Activated CD4-positive, alpha-beta memory T cell treated with anti-CD3 and anti-CD28 coated beads, Interleukin-2, amount 10 ng/mL, durations not matched to agents 7 days and 5 days (primary cell): ENCODE measurements around the gene HSPBP1. TPM values are rescaled to one million over a fixed set of nuclear protein-coding genes. Genes with fewer than 3 reads are reported as not detected.

Experiments
- CTCF ChIA-PET: fragments of 350-600 bp; sonication (Branson Sonifier 250); formaldehyde crosslinking; loops from one replicate; lab custom pipeline; 2021; ENCODE audit warnings: antibody characterized with exemption, inconsistent platforms; lab: Charles Lee
- POLR2A ChIA-PET: fragments of 350-600 bp; sonication (Branson Sonifier 250); formaldehyde crosslinking; loops from one replicate; lab custom pipeline; 2021; ENCODE audit warnings: antibody characterized with exemption; lab: Charles Lee
- DNase-seq: peaks from one replicate; pipeline ENCODE4 v3.0.0-alpha.2; 2020
- H3K27ac Mint-ChIP-seq: one replicate; pipeline ENCODE4 v1.8.0; 2021; ENCODE audit warnings: mild to moderate bottlenecking, mixed read lengths
- H3K27me3 Mint-ChIP-seq: one replicate; pipeline ENCODE4 v1.8.0; 2021; ENCODE audit warnings: mixed read lengths
- H3K36me3 Mint-ChIP-seq: one replicate; pipeline ENCODE4 v1.8.0; 2021; ENCODE audit warnings: low read depth, mixed read lengths
- H3K4me1 Mint-ChIP-seq: one replicate; pipeline ENCODE4 v1.8.0; 2021; ENCODE audit warnings: mixed read lengths
- H3K4me3 Mint-ChIP-seq: one replicate; pipeline ENCODE4 v1.8.0; 2021; ENCODE audit warnings: mild to moderate bottlenecking, mixed read lengths
- H3K9me3 Mint-ChIP-seq: one replicate; pipeline ENCODE4 v1.8.0; 2021; ENCODE audit warnings: mixed read lengths
- total RNA-seq, 2 experiments: library from RNA; stranded (reverse); gene quantifications; one replicate each; pipeline ENCODE4 v1.2.3, GENCODE V29; 2021

Gene HSPBP1
- total RNA-seq, 2 experiments from 2014 or later: 28.9 to 29.0 TPM

DNA sequence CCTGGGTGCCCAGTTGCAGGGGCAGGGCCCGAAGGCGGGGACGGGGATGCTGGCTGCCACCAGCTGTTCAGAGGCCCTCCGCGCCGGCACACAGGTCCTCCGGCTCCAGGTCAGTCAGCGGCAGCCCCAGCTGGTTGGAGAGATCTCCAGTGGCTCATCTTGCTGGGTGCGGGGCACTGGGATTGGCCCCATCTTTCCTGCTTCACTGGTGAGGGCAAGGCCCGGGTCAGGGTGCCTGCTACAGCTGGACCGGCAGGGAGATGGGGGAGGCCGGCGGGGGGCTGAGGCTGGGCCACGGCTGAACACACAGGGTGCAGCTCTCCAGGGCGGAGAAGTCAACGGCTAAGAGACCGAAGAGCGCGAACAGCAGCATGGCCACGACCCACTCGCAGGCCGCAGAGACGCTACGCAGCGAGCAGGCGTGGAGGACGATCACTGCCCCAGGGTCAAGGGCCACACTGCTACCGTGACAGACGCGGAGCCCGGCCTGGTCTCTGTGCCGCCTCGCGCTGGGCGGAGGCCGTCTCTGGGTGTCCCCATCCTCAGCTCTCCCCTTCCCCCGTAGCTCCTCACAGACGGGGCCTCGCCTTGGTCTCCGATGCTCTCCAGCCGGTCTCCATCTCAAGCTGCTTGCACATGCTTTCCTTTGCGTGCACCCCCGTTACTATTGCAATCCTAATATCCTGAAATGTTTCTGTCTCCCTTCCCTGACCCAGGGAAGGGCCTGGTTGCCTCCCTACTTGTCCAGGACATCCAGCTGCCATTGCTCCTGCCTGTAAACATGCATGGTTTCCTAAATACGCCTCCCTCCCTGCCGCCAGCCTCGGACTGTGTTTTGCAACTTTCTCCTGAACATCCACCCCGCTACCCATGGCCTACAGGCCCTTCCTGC is 33.0 kb upstream of the HSPBP1 start:
- CTCF ChIA-PET: interaction anchor here (0.6 to 2.7 kb wide), 3 partner anchors 11 to 164 kb away, joined by 3 to 12 read pairs (median 3); partner anchors contain the start of gene ZNF628
- Mint-ChIP-seq H3K9me3 (no peaks in the 10 kb centered on the region), H3K4me3 (no peak overlapping the region)

DNA sequence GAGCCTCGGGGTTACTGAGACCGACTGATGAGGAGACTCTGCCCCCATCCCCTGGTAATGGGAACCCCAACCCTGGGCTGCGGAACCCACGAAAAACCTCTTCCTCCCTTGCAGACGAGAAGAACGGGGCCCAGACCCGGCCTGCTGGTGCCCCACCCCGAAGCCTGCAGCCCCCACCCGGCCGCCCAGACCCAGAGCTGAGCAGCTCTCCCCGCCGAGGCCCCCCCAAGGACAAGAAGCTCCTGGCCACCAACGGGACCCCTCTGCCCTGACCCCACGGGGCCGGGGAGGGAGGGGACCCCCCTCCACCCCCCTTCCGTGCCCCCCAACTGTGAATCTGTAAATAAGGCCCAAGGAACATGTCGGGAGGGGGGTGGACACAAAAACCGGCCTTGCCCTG is 31.9 kb upstream of the HSPBP1 start:
- Mint-ChIP-seq H3K36me3 (no peaks in the 10 kb centered on the region), H3K27me3 (no peaks in the 10 kb centered on the region), H3K9me3 (no peaks in the 10 kb centered on the region), H3K4me1 (no peaks in the 10 kb centered on the region), H3K27ac (no peak overlapping the region), H3K4me3 (no peak overlapping the region)
- ChIA-PET POLR2A (interaction anchor here (1.5 kb wide), 1 partner anchor 95 kb away, joined by 3 read pairs; no protein-coding TSS in a partner anchor), CTCF (interaction anchor here (2.7 kb wide), 1 partner anchor 10 kb away, joined by 12 read pairs; no protein-coding TSS in a partner anchor)
- no peak for DNase-seq

More for the DNA sequence above, 33.0 kb upstream of the HSPBP1 start:
- POLR2A ChIA-PET: interaction anchor here (1.1 to 1.2 kb wide), 2 partner anchors 26 to 54 kb away, joined by 4 read pairs; partner anchors contain the start of gene PPP6R1
- Mint-ChIP-seq H3K27me3 (no peaks in the 10 kb centered on the region), H3K4me1 (no peaks in the 10 kb centered on the region), H3K27ac (no peak overlapping the region), H3K36me3 (no peaks in the 10 kb centered on the region)
- no peak for DNase-seq

DNA sequence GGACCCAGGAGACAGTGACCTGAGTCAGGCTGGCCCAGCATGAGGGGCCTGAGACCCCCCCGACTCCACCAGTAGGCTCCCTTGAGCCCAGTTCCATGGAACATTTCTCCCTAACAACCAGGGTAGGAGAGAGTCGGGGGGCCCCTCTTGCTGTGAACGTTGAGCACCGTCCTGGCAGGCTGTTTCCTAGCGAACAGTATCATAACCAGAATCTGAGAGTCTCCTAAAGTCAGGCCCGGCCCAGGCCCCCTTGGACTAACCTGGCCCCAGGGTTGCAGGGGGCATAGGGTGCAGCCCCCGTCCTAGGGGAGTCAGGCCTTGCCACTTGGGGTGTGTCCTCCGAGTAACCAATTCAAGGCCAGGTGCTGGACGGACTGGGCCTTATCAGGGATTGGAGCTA is 31.5 kb upstream of the HSPBP1 start:
- Mint-ChIP-seq H3K4me1 (no peaks in the 10 kb centered on the region), H3K4me3 (no peak overlapping the region), H3K27ac (no peak overlapping the region), H3K9me3 (no peaks in the 10 kb centered on the region), H3K27me3 (no peaks in the 10 kb centered on the region), H3K36me3 (no peaks in the 10 kb centered on the region)
- ChIA-PET POLR2A (interaction anchor here (1.5 kb wide), 1 partner anchor 96 kb away, joined by 3 read pairs; no protein-coding TSS in a partner anchor), CTCF (interaction anchor here (2.7 kb wide), 1 partner anchor 10 kb away, joined by 12 read pairs; no protein-coding TSS in a partner anchor)
- DNase-seq: no peak

GRCh38 chr19:55310498-55310897 is 30.6 kb upstream of the HSPBP1 start:
- H3K4me1 Mint-ChIP-seq: peaks cover 1% of the 10 kb centered on the region
- H3K27ac Mint-ChIP-seq: no peak overlapping the region
- no peaks in the 10 kb centered on the region for H3K27me3 Mint-ChIP-seq
- no peaks in the 10 kb centered on the region for H3K9me3 Mint-ChIP-seq
- DNase-seq: no peak
- ChIA-PET POLR2A (interaction anchor here (1.5 kb wide), 1 partner anchor 97 kb away, joined by 3 read pairs; no protein-coding TSS in a partner anchor), CTCF (no interaction called here)
- no peak overlapping the region for H3K4me3 Mint-ChIP-seq
- H3K36me3 Mint-ChIP-seq: no peaks in the 10 kb centered on the region

DNA sequence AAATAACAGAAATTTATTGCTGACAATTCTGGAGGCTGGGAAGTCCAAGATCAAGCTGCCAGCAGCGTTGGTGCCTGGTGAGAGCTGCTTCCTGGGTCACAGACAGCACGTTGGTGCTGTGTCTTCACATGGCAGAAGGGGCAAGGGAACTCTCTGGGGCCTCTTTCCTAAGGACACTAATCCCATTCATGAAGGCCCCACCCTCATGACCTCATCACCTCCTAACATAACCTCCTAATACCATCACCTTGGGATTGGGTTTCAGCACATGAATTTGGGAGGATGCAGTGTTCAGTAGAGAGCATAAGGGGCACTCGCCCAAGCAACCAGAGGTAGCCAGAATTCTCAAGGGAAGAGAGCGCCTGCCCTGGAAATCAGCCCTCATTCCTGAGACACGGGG is 29.5 kb upstream of the HSPBP1 start:
- no peak for DNase-seq
- POLR2A ChIA-PET: no interaction called here
- Mint-ChIP-seq H3K4me1 (peaks cover 4% of the 10 kb centered on the region), H3K27me3 (no peaks in the 10 kb centered on the region), H3K4me3 (no peak overlapping the region), H3K9me3 (no peaks in the 10 kb centered on the region), H3K27ac (no peak overlapping the region), H3K36me3 (no peaks in the 10 kb centered on the region)
- CTCF ChIA-PET: no interaction called here

GRCh38 chr19:55308281-55308680 is 28.4 kb upstream of the HSPBP1 start:
- Mint-ChIP-seq H3K27me3 (no peaks in the 10 kb centered on the region), H3K36me3 (no peaks in the 10 kb centered on the region), H3K4me3 (no peak overlapping the region), H3K27ac (no peak overlapping the region), H3K4me1 (peaks cover 4% of the 10 kb centered on the region), H3K9me3 (no peaks in the 10 kb centered on the region)
- ChIA-PET POLR2A (interaction anchor here (1.0 kb wide), 1 partner anchor 99 kb away, joined by 3 read pairs; the partner anchor contains the start of gene UBE2S), CTCF (no interaction called here)
- DNase-seq: no peak

- H3K27ac Mint-ChIP-seq: no peak overlapping the region
- no peaks in the 10 kb centered on the region for H3K36me3 Mint-ChIP-seq
- ChIA-PET CTCF (interaction anchor here (1.0 to 1.1 kb wide), 2 partner anchors 49 to 197 kb away, joined by 3 read pairs; no protein-coding TSS in a partner anchor), POLR2A (no interaction called here)
- no peak overlapping the region for H3K4me3 Mint-ChIP-seq
- peaks cover 8% of the 10 kb centered on the region for H3K4me1 Mint-ChIP-seq
- DNase-seq: no peak
- H3K27me3 Mint-ChIP-seq: no peaks in the 10 kb centered on the region
- H3K9me3 Mint-ChIP-seq: no peaks in the 10 kb centered on the region
Measured at GRCh38 chr19:55306712-55307111, 26.8 kb upstream of the HSPBP1 start.

DNA sequence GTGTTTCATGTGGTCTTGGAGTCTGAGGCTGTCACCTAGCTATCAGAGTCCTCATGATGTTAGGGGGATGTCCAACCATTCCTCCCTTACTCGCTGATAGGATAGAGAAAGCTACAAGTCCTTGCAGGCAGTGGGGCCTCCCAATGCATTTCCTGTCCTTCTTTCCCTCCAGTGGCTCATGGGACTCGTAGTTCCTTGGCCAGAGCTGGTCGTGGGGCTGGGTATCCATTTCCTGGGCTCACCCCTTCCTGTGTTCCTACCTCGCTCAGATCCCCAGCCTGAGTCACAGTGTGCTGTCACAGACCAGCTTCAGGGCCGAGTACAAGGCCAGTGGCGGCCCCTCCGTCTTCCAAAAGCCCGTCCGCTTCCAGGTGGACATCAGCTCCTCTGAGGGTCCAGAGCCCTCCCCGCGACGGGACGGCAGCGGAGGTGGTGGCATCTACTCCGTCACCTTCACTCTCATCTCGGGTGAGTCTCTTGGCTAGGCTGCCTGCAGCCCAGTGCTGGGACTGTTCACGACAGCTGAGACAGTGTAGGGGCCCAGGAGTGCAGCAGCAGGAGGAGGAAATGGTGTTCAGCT is 26.2 kb upstream of the HSPBP1 start:
- ChIA-PET POLR2A (interaction anchor here (1.9 kb wide), 1 partner anchor 47 kb away, joined by 4 read pairs; the partner anchor contains the start of gene PPP6R1), CTCF (interaction anchor here (1.0 to 1.1 kb wide), 3 partner anchors 48 to 198 kb away, joined by 3 to 5 read pairs (median 3); no protein-coding TSS in a partner anchor)
- no peaks in the 10 kb centered on the region for H3K27me3 Mint-ChIP-seq
- no peak for DNase-seq
- H3K36me3 Mint-ChIP-seq: no peaks in the 10 kb centered on the region
- no peak overlapping the region for H3K27ac Mint-ChIP-seq
- H3K4me3 Mint-ChIP-seq: no peak overlapping the region
- H3K9me3 Mint-ChIP-seq: no peaks in the 10 kb centered on the region
- H3K4me1 Mint-ChIP-seq: peaks cover 14% of the 10 kb centered on the region

- Mint-ChIP-seq H3K36me3 (no peaks in the 10 kb centered on the region), H3K27ac (peak overlapping the region; percentile 44), H3K4me1 (peaks cover 14% of the 10 kb centered on the region), H3K4me3 (no peak overlapping the region), H3K27me3 (no peaks in the 10 kb centered on the region), H3K9me3 (no peaks in the 10 kb centered on the region)
- peak; percentile 58 for DNase-seq
- ChIA-PET POLR2A (interaction anchor here (1.9 kb wide), 1 partner anchor 46 kb away, joined by 4 read pairs; the partner anchor contains the start of gene PPP6R1), CTCF (interaction anchor here (1.0 kb wide), 1 partner anchor 164 kb away, joined by 5 read pairs; no protein-coding TSS in a partner anchor)
Measured at GRCh38 chr19:55305491-55305890, 25.6 kb upstream of the HSPBP1 start.

- Mint-ChIP-seq H3K27ac (no peak overlapping the region), H3K4me1 (peaks cover 14% of the 10 kb centered on the region), H3K36me3 (no peaks in the 10 kb centered on the region), H3K27me3 (no peaks in the 10 kb centered on the region), H3K4me3 (no peak overlapping the region), H3K9me3 (no peaks in the 10 kb centered on the region)
- no peak for DNase-seq
- CTCF ChIA-PET: no interaction called here
- POLR2A ChIA-PET: interaction anchor here (1.9 kb wide), 1 partner anchor 46 kb away, joined by 4 read pairs; the partner anchor contains the start of gene PPP6R1
Measured at GRCh38 chr19:55304980-55305379, 25.1 kb upstream of the HSPBP1 start.

GRCh38 chr19:55304279-55304978 is 24.5 kb upstream of the HSPBP1 start:
- H3K27me3 Mint-ChIP-seq: peaks cover 2% of the 10 kb centered on the region
- ChIA-PET CTCF (no interaction called here), POLR2A (interaction anchor here (1.9 kb wide), 1 partner anchor 45 kb away, joined by 4 read pairs; the partner anchor contains the start of gene PPP6R1)
- no peaks in the 10 kb centered on the region for H3K9me3 Mint-ChIP-seq
- H3K27ac Mint-ChIP-seq: no peak overlapping the region
- H3K4me3 Mint-ChIP-seq: no peak overlapping the region
- DNase-seq: peak; percentile 52
- H3K36me3 Mint-ChIP-seq: no peaks in the 10 kb centered on the region
- peaks cover 14% of the 10 kb centered on the region for H3K4me1 Mint-ChIP-seq

DNA sequence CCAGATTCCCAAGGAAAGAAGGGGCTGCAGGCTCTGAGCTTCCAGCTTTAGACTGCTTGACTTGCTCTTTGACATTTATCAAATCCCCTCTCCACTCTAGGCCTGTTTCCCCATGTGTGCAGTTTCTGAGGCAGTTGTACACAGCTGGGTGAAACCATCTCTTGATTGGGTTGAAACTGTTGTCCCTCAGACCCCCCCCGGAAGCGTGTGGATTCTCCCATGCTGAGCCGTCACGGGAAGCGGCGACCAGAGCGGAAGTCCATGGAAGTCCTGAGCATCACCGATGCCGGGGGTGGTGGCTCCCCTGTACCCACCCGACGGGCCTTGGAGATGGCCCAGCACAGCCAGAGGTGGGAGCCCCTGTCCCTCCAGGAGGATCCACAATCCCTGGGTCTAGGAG is 23.6 kb upstream of the HSPBP1 start:
- DNase-seq: no peak
- Mint-ChIP-seq H3K27ac (no peak overlapping the region), H3K4me1 (peaks cover 14% of the 10 kb centered on the region), H3K36me3 (no peaks in the 10 kb centered on the region), H3K27me3 (peaks cover 2% of the 10 kb centered on the region), H3K4me3 (no peak overlapping the region), H3K9me3 (no peaks in the 10 kb centered on the region)
- POLR2A ChIA-PET: interaction anchor here (3.1 kb wide), 1 partner anchor 35 kb away, joined by 22 read pairs; the partner anchor contains the start of gene KMT5C
- CTCF ChIA-PET: interaction anchor here (0.6 to 3.8 kb wide), 6 partner anchors 11 to 170 kb away, joined by 3 to 41 read pairs (median 28); partner anchors contain the start of genes KMT5C, TMEM150B and TMEM238
